Fibroblast of the conjunctiva (primary cell): ENCODE measurements around the gene POLR2J2.
"Not testable (repeated sequence)": the region's sequence is repeated elsewhere in the genome, so short reads cannot be mapped to it uniquely, and the experiment has no call there.

ENCODE experiments used
- DNase-seq: peaks from one replicate; pipeline ENCODE4 v3.0.0-alpha.2; 2010; ENCODE audit warnings: low read depth

Gene POLR2J2

GRCh38 chr7:102671956-102672307 lies 469 bp upstream of the POLR2J2 start:
- DNase-seq, result not testable (repeated sequence)

DNA sequence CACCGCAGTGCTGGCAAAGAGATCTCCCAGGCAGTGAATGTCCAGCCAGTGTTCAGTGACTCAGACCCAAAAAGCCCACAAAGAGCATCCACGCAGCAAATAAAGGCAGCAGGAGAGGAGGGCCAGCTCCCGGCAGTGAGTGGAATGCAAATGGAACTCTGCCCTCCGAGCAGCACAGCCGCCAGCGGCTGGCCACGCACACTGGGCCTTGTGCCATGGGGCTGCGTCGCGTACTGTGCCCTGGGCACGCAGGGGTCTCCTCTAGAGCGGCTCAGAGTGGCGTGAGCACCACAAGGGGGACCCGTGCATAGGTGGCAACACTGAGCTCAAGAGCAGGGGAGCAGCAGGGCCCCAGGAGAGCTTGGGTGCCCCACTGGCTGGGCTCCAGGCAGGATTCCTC lies 3.9 kb downstream of the POLR2J2 start:
- DNase-seq, result not testable (repeated sequence)

DNA sequence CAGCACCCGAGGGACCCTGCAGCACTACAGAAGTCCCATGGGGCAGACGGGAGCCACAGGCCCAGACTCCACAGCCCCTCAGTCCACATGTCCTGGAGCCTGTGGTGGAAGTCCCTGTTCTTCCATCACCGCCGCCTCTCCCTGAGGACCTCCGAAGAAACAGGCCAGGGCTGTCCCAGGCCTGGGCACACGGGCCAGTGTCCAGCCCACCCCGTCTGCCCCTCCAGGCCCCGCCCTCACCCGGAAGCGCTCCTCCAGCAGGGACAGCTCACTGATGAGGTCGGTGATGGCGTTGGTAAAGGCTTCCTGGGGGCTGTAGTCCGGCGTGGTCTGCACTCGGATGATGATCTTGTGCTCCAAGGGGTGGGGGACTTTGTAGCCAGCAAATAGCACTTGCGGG lies 4.6 kb downstream of the POLR2J2 start:
- not testable (repeated sequence) for DNase-seq

DNA sequence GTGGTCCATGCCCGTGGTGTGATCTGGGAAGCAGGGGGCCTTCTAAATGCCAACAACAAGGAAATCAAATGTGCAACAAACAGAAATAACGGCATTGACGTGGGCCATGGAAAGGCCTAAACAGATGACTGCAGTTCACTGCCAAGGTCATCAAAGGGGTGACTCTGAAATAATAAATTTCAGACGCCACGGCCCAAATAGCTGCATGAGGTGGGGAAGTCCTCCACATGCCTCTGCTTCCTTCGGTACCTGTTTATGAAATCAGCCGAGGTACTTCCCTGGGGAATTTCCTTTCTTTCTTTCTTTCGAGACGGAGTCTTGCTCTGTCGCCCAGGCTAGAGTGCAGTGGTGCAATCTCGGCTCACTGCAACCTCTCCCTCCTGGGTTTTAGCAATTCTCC lies 6.7 kb downstream of the POLR2J2 start:
- DNase-seq, result not testable (repeated sequence)

DNA sequence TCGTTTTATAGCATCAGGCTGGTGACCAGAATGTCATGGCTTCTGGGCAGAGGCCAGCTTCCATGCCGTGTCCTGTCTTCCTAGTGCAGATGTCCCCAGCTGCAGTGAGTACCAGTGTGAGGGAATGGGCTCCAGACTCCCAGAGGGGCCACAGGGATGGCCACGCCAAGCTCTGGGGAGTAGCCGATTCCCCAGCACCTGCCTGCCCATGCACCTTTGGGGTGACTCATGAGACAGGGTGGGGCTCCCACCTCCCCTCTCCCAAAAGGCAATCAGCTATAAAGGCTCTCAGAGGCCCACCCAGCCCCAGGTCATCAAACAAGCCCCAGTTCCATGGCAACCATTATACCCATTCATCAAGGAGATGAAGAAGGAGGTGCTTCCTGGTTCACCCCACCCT lies 21.5 kb downstream of the POLR2J2 start, which contains the start of gene SPDYE2B:
TSS of gene SPDYE2B (plus strand) at position 396 of the 400 bp plus-strand sequence. CDS start 2,030 bp downstream, outside the sequence.
- not testable (repeated sequence) for DNase-seq

- not testable (repeated sequence) for DNase-seq
Observed at GRCh38 chr7:102647813-102648212, 23.6 kb downstream of the POLR2J2 start.

DNA sequence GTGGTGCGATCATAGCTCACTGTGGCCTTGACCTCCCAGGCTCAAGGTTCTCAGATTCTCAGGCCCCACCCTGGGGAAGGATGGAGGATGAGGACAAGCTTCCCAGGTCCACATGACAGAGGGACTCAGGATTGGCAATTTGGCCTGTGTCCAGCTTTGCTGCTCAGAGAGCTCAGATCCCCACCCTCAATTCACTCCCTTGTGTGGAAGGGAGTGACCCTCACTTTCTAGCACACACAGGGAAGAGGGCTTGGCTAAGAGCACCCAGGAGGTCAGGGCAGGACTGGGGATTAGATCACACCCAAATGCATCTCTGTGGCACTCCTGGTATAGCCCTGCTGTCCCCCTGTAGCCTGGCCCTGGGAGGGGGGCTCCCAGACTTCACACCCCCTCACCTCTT lies 28.1 kb downstream of the POLR2J2 start:
- not testable (repeated sequence) for DNase-seq

GRCh38 chr7:102642691-102643090 lies 28.8 kb downstream of the POLR2J2 start, which contains the start of gene UPK3BL1:
Gene UPK3BL1, minus strand, starts transcription at chr7:102642791. Its CDS starts 50 bp downstream, at chr7:102642741.
- not testable (repeated sequence) for DNase-seq

DNA sequence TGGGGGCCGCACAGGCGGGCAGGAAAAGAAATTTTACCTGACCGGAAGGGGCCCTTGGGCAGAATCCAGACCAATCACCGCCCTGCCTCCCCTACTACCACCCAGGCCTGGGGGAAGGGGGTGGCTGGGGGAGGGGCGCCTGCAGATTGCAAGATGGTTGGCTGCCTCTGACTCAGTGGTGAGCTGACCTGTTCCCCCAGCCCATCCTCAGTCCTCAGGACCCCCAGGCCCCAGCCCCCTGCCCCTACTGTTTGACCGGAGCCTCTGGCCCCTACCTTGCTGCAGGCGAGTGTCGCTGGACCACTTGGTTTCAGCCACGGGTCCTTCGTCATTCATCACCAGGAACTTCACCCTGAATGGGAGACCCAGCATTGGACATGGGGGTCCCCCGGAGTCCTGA lies 32.6 kb downstream of the POLR2J2 start:
- not testable (repeated sequence) for DNase-seq

DNA sequence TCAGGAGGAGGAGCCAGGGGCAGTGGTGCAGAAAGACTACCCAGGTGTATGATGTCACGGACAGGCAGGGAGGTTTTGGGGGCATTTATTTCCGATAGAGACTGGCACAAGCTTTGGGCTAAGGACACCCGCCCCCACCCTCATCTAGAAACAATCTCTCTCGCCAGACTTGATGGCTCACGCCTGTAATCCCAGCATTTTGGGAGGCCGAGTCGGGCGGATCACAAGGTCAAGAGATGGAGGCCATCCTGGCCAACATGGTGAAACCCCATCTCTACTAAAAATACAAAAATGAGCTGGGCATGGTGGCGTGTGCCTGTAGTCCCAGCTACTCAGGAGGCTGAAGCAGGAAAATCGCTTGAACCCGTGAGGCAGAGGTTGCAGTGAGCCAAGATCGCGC lies 34.5 kb downstream of the POLR2J2 start:
- DNase-seq, result not testable (repeated sequence)

GRCh38 chr7:102635354-102635753 lies 36.1 kb downstream of the POLR2J2 start:
- not testable (repeated sequence) for DNase-seq

GRCh38 chr7:102634299-102634698 lies 37.2 kb downstream of the POLR2J2 start:
- not testable (repeated sequence) for DNase-seq

GRCh38 chr7:102630622-102631021 lies 40.8 kb downstream of the POLR2J2 start:
- not testable (repeated sequence) for DNase-seq

- not testable (repeated sequence) for DNase-seq
Observed at GRCh38 chr7:102627271-102627904, 44.1 kb downstream of the POLR2J2 start.

- DNase-seq, result not testable (repeated sequence)
Observed at GRCh38 chr7:102618122-102618521, 53.3 kb downstream of the POLR2J2 start.

DNA sequence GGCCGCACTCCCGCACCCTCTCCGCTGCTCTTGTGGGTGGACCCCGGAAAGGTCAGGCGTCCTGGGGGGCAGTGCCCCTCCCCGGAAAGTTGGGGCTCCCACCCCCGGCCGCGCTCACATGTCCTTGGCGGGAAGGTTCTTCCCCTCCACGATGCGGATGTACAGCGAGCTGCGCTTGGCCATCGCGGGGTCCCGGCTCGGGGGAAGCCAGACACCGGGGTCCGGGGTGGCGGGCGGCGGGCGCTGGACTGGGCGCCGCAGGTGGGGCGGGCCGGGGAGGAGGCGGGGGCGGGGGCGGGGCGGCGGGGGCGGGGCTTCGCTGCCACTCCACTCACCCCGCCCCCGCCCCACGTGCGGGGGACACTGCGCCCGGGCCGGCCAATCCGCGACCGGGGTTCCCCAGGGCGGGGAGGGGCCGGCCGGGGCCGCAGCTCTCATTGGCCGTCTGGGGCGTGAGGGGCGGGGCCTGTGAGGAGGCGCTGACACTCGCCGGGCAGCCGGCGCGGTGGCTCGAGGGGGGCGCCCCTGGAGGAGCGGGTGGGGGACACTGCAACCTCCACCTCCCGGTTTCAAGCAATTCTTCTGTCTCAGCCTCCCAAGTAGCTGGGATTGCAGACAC lies 54.8 kb downstream of the POLR2J2 start, which contains the start of gene RASA4:
TSS of gene RASA4 (minus strand) at position 250 of the 619 bp plus-strand sequence. CDS start at position 183, 67 bp downstream.
- DNase-seq, result not testable (repeated sequence)
